SK-N-SH (cell line): Measurements from ENCODE around the gene NRBP1.

Experiments
- CTCF ChIP-seq: fragments of 200-600 bp; sonication (generic); IDR thresholded peaks from 2 replicates; pipeline ENCODE4 v1.6.1; 2017; ENCODE audit warnings: antibody characterized with exemption, mild to moderate bottlenecking, moderate library complexity
- ELF1 ChIP-seq: IDR thresholded peaks from 2 replicates; pipeline ENCODE4 v1.4.0; 2012
- EZH2phosphoT487 ChIP-seq: fragments of 200-600 bp; sonication (generic); IDR thresholded peaks from 2 replicates; pipeline ENCODE4 v1.6.1; 2017; ENCODE audit warnings: low read depth, mixed run types, mild to moderate bottlenecking, antibody characterized with exemption, moderate library complexity, borderline replicate concordance
- FOXM1 ChIP-seq: IDR thresholded peaks from 2 replicates; pipeline ENCODE4 v1.4.0; 2012; ENCODE audit warnings: low read depth, mild to moderate bottlenecking
- GABPA ChIP-seq: IDR thresholded peaks from 2 replicates; pipeline ENCODE4 v1.4.0; 2012; ENCODE audit warnings: low read depth, mild to moderate bottlenecking
- MAX ChIP-seq: IDR thresholded peaks from 2 replicates; pipeline ENCODE4 v1.4.0; 2012; ENCODE audit warnings: low read depth
- NFIC ChIP-seq: IDR thresholded peaks from 2 replicates; pipeline ENCODE4 v1.4.0; 2012; ENCODE audit warnings: borderline replicate concordance
- PBX3 ChIP-seq: IDR thresholded peaks from 2 replicates; pipeline ENCODE4; 2012
- POLR2AphosphoS5 ChIP-seq: IDR thresholded peaks from 2 replicates; pipeline ENCODE4 v1.6.1; 2012; ENCODE audit warnings: low read depth, low read length
- RAD21 ChIP-seq: IDR thresholded peaks from 2 replicates; pipeline ENCODE4 v1.6.1; 2012; ENCODE audit warnings: mild to moderate bottlenecking, low read length
- SIN3A ChIP-seq: IDR thresholded peaks from 2 replicates; pipeline ENCODE4 v1.6.1; 2012; ENCODE audit warnings: low read depth, mild to moderate bottlenecking, low read length, moderate library complexity, borderline replicate concordance
- TCF12 ChIP-seq: IDR thresholded peaks from 2 replicates; pipeline ENCODE4 v1.4.0; 2012
- USF1 ChIP-seq: IDR thresholded peaks from 2 replicates; pipeline ENCODE4 v1.4.0; 2012; ENCODE audit warnings: low read depth, borderline replicate concordance
- YY1 ChIP-seq: IDR thresholded peaks from 2 replicates; pipeline ENCODE4 v1.4.0; 2012; ENCODE audit warnings: low read depth, mild to moderate bottlenecking

GRCh38 chr2:27471961-27472360 lies 43.5 kb downstream of the NRBP1 start:
- TF ChIP-seq MAX (no peak), CTCF (no peak), TCF12 (no peak), NFIC (no peak), FOXM1 (no peak), RAD21 (no peak), ELF1 (no peak), EZH2phosphoT487 (no peak), GABPA (no peak), PBX3 (no peak), USF1 (no peak), SIN3A (no peak), YY1 (no peak), POLR2AphosphoS5 (no peak)
